Transverse colon (tissue), 4 donors: ENCODE data around the gene THBS3. TPM values are rescaled to one million over a fixed set of nuclear protein-coding genes. Genes with fewer than 3 reads are reported as not detected.

ENCODE experiments used
- DNase-seq: peaks from one replicate; pipeline ENCODE4 v3.0.0-alpha.2; 2019
- H3K27ac ChIP-seq, 4 donors: fragments of 200-600 bp; sonication (generic); 2 replicates each; pipeline ENCODE4 v1.5.1; 2016 to 2018; ENCODE audit warnings: inconsistent platforms in 4 of 4
- H3K27me3 ChIP-seq: fragments of 200-600 bp; sonication (generic); 2 replicates; pipeline ENCODE4 v1.5.1; 2017; ENCODE audit warnings: inconsistent platforms
- H3K36me3 ChIP-seq, 4 donors: fragments of 200-600 bp; sonication (generic); 2 replicates each; pipeline ENCODE4 v1.5.1; 2017 to 2019; ENCODE audit warnings: inconsistent platforms in 4 of 4
- H3K4me1 ChIP-seq, 4 donors: fragments of 200-600 bp; sonication (generic); 2 replicates each; pipeline ENCODE4 v1.5.1; 2017 to 2020; ENCODE audit warnings: inconsistent platforms in 4 of 4
- H3K4me3 ChIP-seq, 4 donors: fragments of 200-600 bp; sonication (generic); 1 replicate in 1 of 4; 2 replicates in 3 of 4; pipeline versions ENCODE4 v1.5.1 to v1.6.1; 2017 to 2019; ENCODE audit warnings: inconsistent platforms in 4 of 4
- H3K9me3 ChIP-seq, 2 donors: fragments of 200-600 bp; sonication (generic); 2 replicates each; pipeline ENCODE4 v1.5.1; 2017 to 2019; ENCODE audit warnings: inconsistent platforms in 2 of 2
- EP300 ChIP-seq: sonication (generic); formaldehyde crosslinking; IDR thresholded peaks from one replicate; pipeline ENCODE4 v1.6.1; 2017; ENCODE audit warnings: antibody characterized with exemption, low read depth
- POLR2A ChIP-seq: fragments of 450-650 bp; IDR thresholded peaks from one replicate; pipeline ENCODE4 v1.6.1; 2016; ENCODE audit warnings: antibody characterized with exemption, mild to moderate bottlenecking, moderate library complexity
- POLR2AphosphoS5 ChIP-seq, 3 donors: sonication (generic); formaldehyde crosslinking; IDR thresholded peaks; one replicate each; pipeline ENCODE4 v1.6.1; 2016; ENCODE audit warnings: antibody characterized with exemption in 3 of 3
- WGBS, 2 donors: methylation state at CpG; one replicate each; pipeline ENCODE4 v1.1.5; 2018; ENCODE audit warnings: low coverage in 1 of 2; 5-methylcytosine and 5-hydroxymethylcytosine counted together
- in situ Hi-C, 4 donors: fragments of 200-750 bp; cut with MboI; loops; one replicate each; pipeline versions ENCODE4 v1.15.0 to v1.15.1; 2017; ENCODE audit warnings: low sequenced_read_pairs in 3 of 4, low pct_ligation_motif_present in 1 of 4, low pct_unique_long_range_greater_than_20kb in 1 of 4
- intact Hi-C: fragments of 100-400 bp; cut with DNase I; formaldehyde crosslinking; loops from one replicate; pipeline ENCODE4 v1.15.1; 2023; ENCODE audit warnings: low total_unique reads
- total RNA-seq, 4 donors: library from RNA; depleted of rRNA; stranded (reverse); fragments of >200 nt; gene quantifications; one replicate each; pipeline ENCODE4 v1.1.0, GENCODE V29; 2016
- TF ChIP-seq, protein P1 (sequence below), 5 experiments: fragments of 200-600 bp in 3 of 5; fragments of 450-650 bp in 2 of 5; sonication (generic) in 3 of 5; IDR thresholded peaks; 1 replicate in 2 of 5; 2 replicates in 3 of 5; pipeline ENCODE4 v1.5.1; 2016 to 2017; ENCODE audit warnings: antibody characterized with exemption in 5 of 5, inconsistent platforms in 3 of 5, mild to moderate bottlenecking in 2 of 5, moderate library complexity in 1 of 5

The THBS3 gene
- total RNA-seq, 4 donors from 2014 or later, result 19.2 to 37.8 (median 27.0) TPM

DNA sequence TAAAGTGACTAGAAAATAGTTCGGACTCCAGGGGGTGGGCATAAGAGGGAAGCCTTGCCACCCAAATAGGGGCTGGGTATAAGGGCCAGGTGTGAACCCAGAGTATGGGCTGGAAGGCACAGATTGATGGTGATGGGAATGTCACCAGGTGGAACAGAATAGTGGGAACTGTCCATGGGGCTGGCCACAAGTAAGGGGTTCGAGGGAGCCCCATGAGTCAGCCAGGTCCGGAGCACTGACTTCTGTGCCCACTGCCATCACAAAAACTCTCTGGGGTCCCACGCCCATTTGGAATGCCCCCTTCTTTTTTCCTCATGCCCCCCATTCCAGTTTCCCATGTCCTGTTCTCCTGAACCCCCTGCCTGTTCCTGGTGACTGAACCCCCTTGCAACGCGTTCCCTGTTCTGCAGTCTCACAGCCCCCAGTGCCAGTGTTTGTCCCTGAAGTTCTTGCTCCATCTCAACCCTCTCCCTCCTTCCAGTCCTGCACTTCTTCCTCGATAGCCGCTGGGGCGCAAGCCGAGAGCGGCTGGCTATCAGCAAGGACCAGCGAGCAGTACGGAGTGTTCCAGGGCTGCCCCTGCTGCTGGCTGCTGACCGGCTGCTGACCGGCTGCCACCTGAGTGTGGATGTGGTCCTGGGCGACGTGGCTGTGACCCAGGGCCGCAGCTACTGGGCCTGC lies 26.2 kb downstream of the THBS3 start:
- intact Hi-C loops (no loop called here), in situ Hi-C loops (no loop called here)
- no peak overlapping the region for H3K4me3 ChIP-seq
- 95 to 100% methylated on average over 2 to 18 of the region's 18 CpGs for WGBS, 2 donors
- no peak for DNase-seq
- no peaks in the 10 kb centered on the region for H3K36me3 ChIP-seq
- TF ChIP-seq POLR2A (no peak), EP300 (no peak), POLR2AphosphoS5 (IDR thresholded peaks at IDR 0.05) (no peak)
- TF ChIP-seq, protein P1, sequence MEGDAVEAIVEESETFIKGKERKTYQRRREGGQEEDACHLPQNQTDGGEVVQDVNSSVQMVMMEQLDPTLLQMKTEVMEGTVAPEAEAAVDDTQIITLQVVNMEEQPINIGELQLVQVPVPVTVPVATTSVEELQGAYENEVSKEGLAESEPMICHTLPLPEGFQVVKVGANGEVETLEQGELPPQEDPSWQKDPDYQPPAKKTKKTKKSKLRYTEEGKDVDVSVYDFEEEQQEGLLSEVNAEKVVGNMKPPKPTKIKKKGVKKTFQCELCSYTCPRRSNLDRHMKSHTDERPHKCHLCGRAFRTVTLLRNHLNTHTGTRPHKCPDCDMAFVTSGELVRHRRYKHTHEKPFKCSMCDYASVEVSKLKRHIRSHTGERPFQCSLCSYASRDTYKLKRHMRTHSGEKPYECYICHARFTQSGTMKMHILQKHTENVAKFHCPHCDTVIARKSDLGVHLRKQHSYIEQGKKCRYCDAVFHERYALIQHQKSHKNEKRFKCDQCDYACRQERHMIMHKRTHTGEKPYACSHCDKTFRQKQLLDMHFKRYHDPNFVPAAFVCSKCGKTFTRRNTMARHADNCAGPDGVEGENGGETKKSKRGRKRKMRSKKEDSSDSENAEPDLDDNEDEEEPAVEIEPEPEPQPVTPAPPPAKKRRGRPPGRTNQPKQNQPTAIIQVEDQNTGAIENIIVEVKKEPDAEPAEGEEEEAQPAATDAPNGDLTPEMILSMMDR (IDR thresholded peaks at IDR 0.05), result no peak
- no peaks in the 10 kb centered on the region for H3K9me3 ChIP-seq
- H3K4me1 ChIP-seq, result peaks cover 10 to 24% (median 21%) of the 10 kb centered on the region in 4 donors
- H3K27me3 ChIP-seq, result no peaks in the 10 kb centered on the region
- H3K27ac ChIP-seq, result no peak overlapping the region

DNA sequence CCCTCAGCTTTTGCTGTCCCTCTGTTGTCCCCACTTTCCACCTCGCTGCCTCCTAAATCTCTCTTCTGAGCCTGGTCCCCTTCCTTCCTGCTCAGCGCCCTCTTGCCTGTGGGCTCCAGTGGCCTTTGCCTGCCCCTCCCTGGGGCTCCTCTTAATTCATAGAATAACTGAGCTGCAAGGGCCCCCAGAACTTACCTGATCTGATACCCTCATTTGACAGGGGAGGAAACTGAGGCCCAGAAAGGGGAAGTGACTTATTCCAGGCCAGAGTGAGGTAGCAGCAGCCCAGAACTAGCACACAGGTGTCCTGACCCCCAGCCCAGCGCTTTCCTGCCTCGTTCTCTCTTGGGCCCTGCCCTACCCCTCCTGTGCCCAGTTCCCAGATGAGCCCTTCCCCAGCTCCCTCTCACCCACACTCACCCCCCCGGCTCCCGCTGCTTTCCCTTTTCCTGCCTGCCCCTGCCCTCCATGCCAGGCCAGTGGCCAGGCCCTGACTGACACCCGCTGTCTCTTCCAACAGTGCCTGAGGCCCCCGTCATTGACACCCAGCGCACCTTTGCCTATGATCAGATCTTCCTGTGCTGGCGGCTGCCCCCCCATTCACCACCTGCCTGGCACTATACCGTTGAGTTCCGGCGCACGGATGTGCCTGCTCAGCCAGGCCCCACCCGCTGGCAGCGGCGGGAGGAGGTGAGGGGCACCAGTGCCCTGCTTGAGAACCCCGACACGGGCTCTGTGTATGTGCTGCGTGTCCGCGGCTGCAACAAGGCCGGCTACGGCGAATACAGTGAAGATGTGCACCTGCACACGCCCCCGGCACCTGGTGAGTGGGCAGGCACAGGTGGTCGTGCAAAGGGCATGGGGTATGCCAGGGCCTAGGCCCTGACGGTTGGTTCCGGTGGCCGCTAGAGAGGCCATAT lies 28.3 kb downstream of the THBS3 start:
- Histone ChIP-seq H3K4me1 (peaks cover 6 to 10% (median 9%) of the 10 kb centered on the region in 4 donors), H3K4me3 (no peak overlapping the region), H3K27me3 (peaks cover 1% of the 10 kb centered on the region), H3K36me3 (no peaks in the 10 kb centered on the region), H3K27ac (no peak overlapping the region), H3K9me3 (no peaks in the 10 kb centered on the region)
- DNase-seq, result no peak
- TF ChIP-seq, protein P1 (IDR thresholded peaks at IDR 0.05), result no peak
- TF ChIP-seq POLR2AphosphoS5 (IDR thresholded peaks at IDR 0.05) (no peak), EP300 (no peak), POLR2A (no peak)
- in situ Hi-C loops (no loop called here), intact Hi-C loops (no loop called here)
- 86 to 100% methylated on average over 2 to 31 of the region's 31 CpGs for WGBS, 2 donors

DNA sequence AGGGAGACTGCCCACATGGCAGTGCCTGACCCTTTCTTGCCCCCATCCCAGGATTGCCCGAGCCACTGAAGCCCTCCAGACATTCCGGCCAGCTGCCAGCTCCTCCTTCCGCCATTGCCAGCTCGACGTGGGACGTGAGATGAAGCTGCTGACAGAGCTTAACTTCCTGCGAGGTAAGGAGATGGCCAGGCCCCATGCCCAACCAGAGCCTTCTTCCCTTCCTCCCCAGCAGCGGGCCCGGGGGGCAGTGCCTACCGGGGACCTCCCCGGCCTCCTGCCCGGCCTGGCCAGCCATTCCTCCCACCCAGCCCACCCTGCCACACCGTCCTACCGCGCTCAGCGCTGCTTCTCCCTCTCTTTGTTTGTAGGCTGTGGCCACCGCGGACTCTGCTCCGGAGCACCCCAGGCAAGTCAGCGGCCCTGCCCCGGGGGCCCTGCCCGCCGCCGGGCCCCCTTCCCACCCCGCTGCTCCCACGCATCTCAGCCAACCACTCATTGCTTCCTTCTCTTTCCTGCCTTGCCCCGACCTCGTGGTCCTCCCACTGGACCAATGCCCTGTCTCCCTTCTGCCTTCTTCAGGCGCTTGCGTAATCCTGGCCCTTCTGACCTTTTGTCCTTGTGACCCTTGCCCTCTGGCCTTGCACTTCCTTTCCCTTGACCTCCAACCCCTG lies 29.1 kb downstream of the THBS3 start:
- Histone ChIP-seq H3K9me3 (no peaks in the 10 kb centered on the region), H3K4me1 (peaks cover 9 to 17% (median 13%) of the 10 kb centered on the region in 4 donors), H3K36me3 (no peaks in the 10 kb centered on the region), H3K4me3 (no peak overlapping the region), H3K27ac (no peak overlapping the region), H3K27me3 (peaks cover 6% of the 10 kb centered on the region)
- 73 to 88% methylated on average over 10 to 30 of the region's 30 CpGs for whole genome bisulfite sequencing, 2 donors
- in situ Hi-C loops, result no loop called here
- intact Hi-C loops, result no loop called here
- no peak for TF ChIP-seq POLR2AphosphoS5 (IDR thresholded peaks at IDR 0.05)
- no peak for TF ChIP-seq POLR2A
- TF ChIP-seq, protein P1 (IDR thresholded peaks at IDR 0.05), result no peak
- TF ChIP-seq EP300, result no peak
- peak; percentile 24 for DNase-seq

DNA sequence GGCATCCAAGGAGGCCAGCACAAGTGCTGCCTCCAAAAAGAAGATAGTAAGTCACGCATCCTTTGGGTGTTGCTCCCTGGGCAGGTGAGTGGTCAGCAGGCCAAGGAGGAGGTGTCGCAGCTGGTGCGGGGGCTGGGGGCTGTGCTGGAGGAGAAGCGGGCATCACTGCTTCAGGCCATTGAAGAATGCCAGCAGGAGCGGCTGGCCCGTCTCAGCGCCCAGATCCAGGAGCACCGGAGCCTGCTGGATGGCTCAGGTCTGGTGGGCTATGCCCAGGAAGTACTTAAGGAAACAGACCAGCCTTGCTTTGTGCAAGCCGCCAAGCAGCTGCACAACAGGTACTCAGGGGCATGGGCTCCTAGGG lies 29.8 kb downstream of the THBS3 start:
- peaks cover 6% of the 10 kb centered on the region for H3K27me3 ChIP-seq
- no peak overlapping the region for H3K27ac ChIP-seq
- in situ Hi-C loops, result no loop called here
- no peaks in the 10 kb centered on the region for H3K9me3 ChIP-seq
- no peaks in the 10 kb centered on the region for H3K36me3 ChIP-seq
- TF ChIP-seq POLR2A (no peak), POLR2AphosphoS5 (IDR thresholded peaks at IDR 0.05) (no peak), EP300 (no peak)
- TF ChIP-seq, protein P1 (IDR thresholded peaks at IDR 0.05), result no peak
- H3K4me3 ChIP-seq, result no peak overlapping the region
- intact Hi-C loops, result no loop called here
- WGBS, 2 donors, result 96% methylated on average over 9 of the region's 9 CpGs; no CpG with 5 or more reads in 1 of the 2 donors
- DNase-seq, result no peak
- peaks cover 9 to 20% (median 16%) of the 10 kb centered on the region in 4 donors for H3K4me1 ChIP-seq
